ENCODE data around the gene CBFA2T3.

The CBFA2T3 gene

GRCh38 chr16:88936556-88937205 lies 40.3 kb downstream of the CBFA2T3 start:
- DNase-seq, result no peak

- DNase-seq, result no peak
These were observed 40.9 kb downstream of the CBFA2T3 start for GRCh38 chr16:88936008-88936555.

GRCh38 chr16:88934066-88934667 lies 42.8 kb downstream of the CBFA2T3 start:
- DNase-seq, result no peak

- no peak for DNase-seq
These were observed 44.1 kb downstream of the CBFA2T3 start for GRCh38 chr16:88932929-88933328.

GRCh38 chr16:88931936-88932335 lies 45.1 kb downstream of the CBFA2T3 start:
- DNase-seq, result no peak

GRCh38 chr16:88931373-88931900 lies 45.6 kb downstream of the CBFA2T3 start:
- DNase-seq, result no peak

- no peak for DNase-seq
These were observed 46.3 kb downstream of the CBFA2T3 start for GRCh38 chr16:88930716-88931115.

GRCh38 chr16:88929091-88929445 lies 47.9 kb downstream of the CBFA2T3 start:
- peak; percentile 71 for DNase-seq

- peak; percentile 69 for DNase-seq
These were observed 48.5 kb downstream of the CBFA2T3 start for GRCh38 chr16:88928405-88929090.

GRCh38 chr16:88927661-88928060 lies 49.3 kb downstream of the CBFA2T3 start:
- no peak for DNase-seq

GRCh38 chr16:88927010-88927409 lies 50.0 kb downstream of the CBFA2T3 start:
- no peak for DNase-seq

GRCh38 chr16:88926374-88926990 lies 50.5 kb downstream of the CBFA2T3 start:
- DNase-seq, result no peak

- DNase-seq, result no peak
These were observed 51.5 kb downstream of the CBFA2T3 start for GRCh38 chr16:88925540-88925887.

GRCh38 chr16:88924834-88925539 lies 52.0 kb downstream of the CBFA2T3 start:
- DNase-seq, result peak; percentile 68

- DNase-seq, result no peak
These were observed 52.8 kb downstream of the CBFA2T3 start for GRCh38 chr16:88923926-88924833.

- DNase-seq, result no peak
These were observed 53.6 kb downstream of the CBFA2T3 start for GRCh38 chr16:88923450-88923849.

GRCh38 chr16:88922826-88923410 lies 54.1 kb downstream of the CBFA2T3 start:
- no peak for DNase-seq

GRCh38 chr16:88922114-88922825 lies 54.7 kb downstream of the CBFA2T3 start:
- DNase-seq, result no peak

- DNase-seq, result no peak
These were observed 55.4 kb downstream of the CBFA2T3 start for GRCh38 chr16:88921591-88921990.
